K562 (cell line): Measurements from ENCODE around the gene CCDC61. TPM values are rescaled to one million over a fixed set of nuclear protein-coding genes. Genes with fewer than 3 reads are reported as not detected.

Source experiments
- ATAC-seq: fragments of 200-7000 bp; cut with Tn5 transposase; 3 replicates; pipeline ENCODE4 v1.9.1; 2020; ENCODE audit warnings: moderate library complexity
- BruUV-seq: library from RNA; stranded (reverse); fragments of 400-500 nt; replicated peaks from 2 replicates; lab custom pipeline; 2021; lab: Mats Ljungman, UMichigan
- CTCF ChIA-PET: fragments of 300-600 bp; formaldehyde crosslinking; extraction: SDS; loops from one replicate; lab custom pipeline; 2021; ENCODE audit warnings: low intra/inter-chr PET ratio; lab: Yijun Ruan, JAX
- POLR2A ChIA-PET: fragments of 300-600, 350-650 bp; sonication (Branson Sonifier 250); formaldehyde crosslinking; extraction: SDS; loops from one replicate; lab custom pipeline; 2021; ENCODE audit warnings: antibody characterized with exemption, inconsistent platforms; lab: Yijun Ruan, JAX
- DNase-seq, 4 experiments: peaks; one replicate each; pipeline versions ENCODE4 v3.0.0 to v3.0.0-alpha.2; 2011 to 2018; ENCODE audit warnings: low spot score in 3 of 4, mixed read lengths in 3 of 4; ENCODE audit errors: extremely low read depth in 1 of 4
- FAIRE-seq: peaks from 2 replicates; lab custom pipeline; 2011; peaks lifted over from hg19 to GRCh38; lab: Jason Lieb, UNC
- H2AFZ ChIP-seq: 2 replicates; pipeline ENCODE4 v1.6.0; 2011; ENCODE audit warnings: low read depth, low read length, control low read depth, inconsistent platforms
- H3K27ac ChIP-seq: fragments of 200-600 bp; 3 replicates; pipeline ENCODE4 v1.8.0; 2011; ENCODE audit warnings: low read depth, mild to moderate bottlenecking, control low read depth, inconsistent platforms, low read length, moderate library complexity, mixed read lengths; ENCODE audit errors: extremely low read depth
- H3K27me3 ChIP-seq, 2 experiments: fragments of 300-600 bp in 1 of 2; 2 replicates in 1 of 2; 3 replicates in 1 of 2; pipeline versions ENCODE4 v1.6.0 to v1.8.0; 2011; ENCODE audit warnings: inconsistent platforms in 2 of 2, low read length in 2 of 2, mild to moderate bottlenecking in 1 of 2, mixed read lengths in 1 of 2, moderate library complexity in 1 of 2; ENCODE audit not compliant: control insufficient read depth in 2 of 2, insufficient read depth in 2 of 2
- H3K36me3 ChIP-seq: fragments of 300-600 bp; 3 replicates; pipeline ENCODE4 v1.8.0; 2011; ENCODE audit warnings: mild to moderate bottlenecking, low read length, inconsistent platforms; ENCODE audit not compliant: control insufficient read depth, insufficient read depth
- H3K4me1 ChIP-seq, 2 experiments: fragments of 200-600 bp in 1 of 2; replicated peaks in 1 of 2; 2 replicates in 1 of 2; 3 replicates in 1 of 2; pipeline versions ENCODE4 v1.5.1 to v1.8.0; 2011; ENCODE audit warnings: inconsistent platforms in 2 of 2, low read length in 2 of 2, mild to moderate bottlenecking in 1 of 2, mixed read lengths in 1 of 2, moderate library complexity in 1 of 2; ENCODE audit not compliant: control insufficient read depth in 2 of 2, insufficient read depth in 2 of 2
- H3K4me2 ChIP-seq: 2 replicates; pipeline ENCODE4 v1.6.1; 2011; ENCODE audit warnings: low read length, control low read depth, inconsistent platforms, mixed read lengths; ENCODE audit not compliant: insufficient read depth
- H3K4me3 ChIP-seq: fragments of 200-600 bp; sonication (generic), shearing (Covaris generic); 2 replicates; pipeline ENCODE4 v1.5.1; 2016; ENCODE audit warnings: control low read depth, inconsistent platforms
- H3K79me2 ChIP-seq: fragments of 200-600 bp; 3 replicates; pipeline ENCODE4 v1.8.0; 2011; ENCODE audit warnings: low read length, inconsistent platforms; ENCODE audit not compliant: control insufficient read depth, insufficient read depth
- H3K9ac ChIP-seq, 2 experiments: 2 replicates each; pipeline versions ENCODE4 v1.6.0 to v1.6.1; 2011; ENCODE audit warnings: low read depth in 2 of 2, low read length in 2 of 2, control low read depth in 1 of 2, inconsistent platforms in 1 of 2, mild to moderate bottlenecking in 1 of 2, mixed read lengths in 1 of 2; ENCODE audit not compliant: insufficient read depth in 1 of 2
- H3K9me1 ChIP-seq: one replicate; pipeline ENCODE4 v1.6.0; 2011; ENCODE audit warnings: inconsistent platforms, mild to moderate bottlenecking, low read length, moderate library complexity; ENCODE audit not compliant: control insufficient read depth, insufficient read depth
- H3K9me3 ChIP-seq: replicated peaks from 2 replicates; pipeline ENCODE4 v1.5.1; 2011; ENCODE audit warnings: low read depth, low read length, inconsistent platforms; ENCODE audit not compliant: control insufficient read depth, insufficient read depth
- H4K20me1 ChIP-seq: replicated peaks from 2 replicates; pipeline ENCODE4 v1.6.1; 2011; ENCODE audit warnings: low read length, inconsistent platforms, mixed read lengths; ENCODE audit not compliant: control insufficient read depth, insufficient read depth
- ARID1B ChIP-seq: fragments of 450-650 bp; IDR thresholded peaks from 2 replicates; pipeline ENCODE4 v1.6.1; 2016; ENCODE audit warnings: antibody characterized with exemption, mild to moderate bottlenecking, inconsistent platforms
- FOXA3 ChIP-seq, 2 experiments: fragments of 450-650 bp in 1 of 2; sonication (generic) in 1 of 2; formaldehyde crosslinking; IDR thresholded peaks in 1 of 2; conservative IDR thresholded peaks in 1 of 2; 2 replicates each; pipeline versions ENCODE4 v1.4.0 to v1.8.0; 2020 to 2022; ENCODE audit warnings: mild to moderate bottlenecking in 2 of 2, missing genetic modification reagents in 1 of 2
- FOXK1 ChIP-seq: sonication (generic); formaldehyde crosslinking; IDR thresholded peaks from 2 replicates; pipeline ENCODE4 v1.8.0; 2022; ENCODE audit warnings: missing genetic modification reagents, mild to moderate bottlenecking, borderline replicate concordance
- MYC ChIP-seq, 2 experiments: fragments of 250-450 bp in 1 of 2; sonication (Bioruptor Pico) in 1 of 2; IDR thresholded peaks; 2 replicates each; pipeline versions ENCODE4 v1.5.1 to v1.6.1; 2012 to 2021; ENCODE audit warnings: low read depth in 2 of 2, borderline replicate concordance in 1 of 2, improper control_type of control experiment in 1 of 2, low read length in 1 of 2, mild to moderate bottlenecking in 1 of 2, moderate library complexity in 1 of 2
- RBM34 ChIP-seq: fragments of 200-400 bp; formaldehyde crosslinking; IDR thresholded peaks from 2 replicates; pipeline ENCODE4 v1.6.1; 2018; ENCODE audit warnings: low read length, borderline replicate concordance; ENCODE audit not compliant: insufficient read depth
- TARDBP ChIP-seq: fragments of 450-650 bp; IDR thresholded peaks from 2 replicates; pipeline ENCODE4 v1.6.1; 2016
- ZFP30 ChIP-seq: fragments of 250-450 bp; sonication (Bioruptor Pico); IDR thresholded peaks from 2 replicates; pipeline ENCODE4 v1.8.0; 2022; ENCODE audit warnings: moderate library complexity, mild to moderate bottlenecking, inconsistent platforms, borderline replicate concordance
- WGBS: fragments of 100-300 bp; shearing (Covaris generic); methylation state at CpG from one replicate; pipeline ENCODE4 v1.1.6; 2016; ENCODE audit warnings: low coverage, mixed read lengths; ENCODE audit not compliant: insufficient coverage; ENCODE audit errors: missing lambda C conversion rate; 5-methylcytosine and 5-hydroxymethylcytosine counted together
- in situ Hi-C: fragments of 300-500 bp; cut with MboI; formaldehyde crosslinking; loops from 4 replicates; pipeline ENCODE4 v1.15.0; 2018; ENCODE audit warnings: inconsistent platforms, mixed read lengths
- intact Hi-C: fragments of 100-400 bp; cut with micrococcal nuclease; formaldehyde crosslinking; loops from 2 replicates; pipeline ENCODE4 v1.14.2; 2022
- polyA plus RNA-seq, 8 experiments: library from polyadenylated mRNA; depleted of rRNA in 4 of 8; stranded (reverse) in 5 of 8; unstranded in 3 of 8; fragments of >200 nt; fragmentation: Nextera tagmentation in 2 of 8; fragmentation: Illumina TruSeq in 1 of 8; extraction: Ambion mirVana in 2 of 8; extraction: Trizol in 1 of 8; gene quantifications; 2 replicates each; pipeline versions ENCODE4 v1.2.1 to v1.2.3, GENCODE V29; 2011 to 2014; ENCODE audit warnings: inconsistent platforms in 1 of 8, missing spikeins in 1 of 8
- total RNA-seq, 7 experiments: library from RNA; depleted of rRNA in 6 of 7; stranded (reverse); fragments of >200 nt in 6 of 7; fragmentation: Illumina TruSeq in 2 of 7; extraction: Trizol in 2 of 7; gene quantifications; 2 replicates each; pipeline versions ENCODE4 v1.2.1 to v1.2.3, GENCODE V29; 2011 to 2021; ENCODE audit warnings: low replicate concordance in 1 of 7
- TF ChIP-seq, protein P1 (sequence below), 2 experiments: IDR thresholded peaks in 1 of 2; conservative IDR thresholded peaks in 1 of 2; 2 replicates each; pipeline ENCODE4 v1.6.1; 2016; ENCODE audit warnings: low read depth in 2 of 2, mild to moderate bottlenecking in 1 of 2, missing compliant biosample characterization in 1 of 2, missing genetic modification characterization in 1 of 2, moderate library complexity in 1 of 2

Gene CCDC61
- total and polyA plus RNA-seq, 9 of the 15 experiments (the other 6 are each of a cell fraction or from before 2014, with no cell fraction given) = 0.07 to 27.0 (median 10.3) TPM

DNA sequence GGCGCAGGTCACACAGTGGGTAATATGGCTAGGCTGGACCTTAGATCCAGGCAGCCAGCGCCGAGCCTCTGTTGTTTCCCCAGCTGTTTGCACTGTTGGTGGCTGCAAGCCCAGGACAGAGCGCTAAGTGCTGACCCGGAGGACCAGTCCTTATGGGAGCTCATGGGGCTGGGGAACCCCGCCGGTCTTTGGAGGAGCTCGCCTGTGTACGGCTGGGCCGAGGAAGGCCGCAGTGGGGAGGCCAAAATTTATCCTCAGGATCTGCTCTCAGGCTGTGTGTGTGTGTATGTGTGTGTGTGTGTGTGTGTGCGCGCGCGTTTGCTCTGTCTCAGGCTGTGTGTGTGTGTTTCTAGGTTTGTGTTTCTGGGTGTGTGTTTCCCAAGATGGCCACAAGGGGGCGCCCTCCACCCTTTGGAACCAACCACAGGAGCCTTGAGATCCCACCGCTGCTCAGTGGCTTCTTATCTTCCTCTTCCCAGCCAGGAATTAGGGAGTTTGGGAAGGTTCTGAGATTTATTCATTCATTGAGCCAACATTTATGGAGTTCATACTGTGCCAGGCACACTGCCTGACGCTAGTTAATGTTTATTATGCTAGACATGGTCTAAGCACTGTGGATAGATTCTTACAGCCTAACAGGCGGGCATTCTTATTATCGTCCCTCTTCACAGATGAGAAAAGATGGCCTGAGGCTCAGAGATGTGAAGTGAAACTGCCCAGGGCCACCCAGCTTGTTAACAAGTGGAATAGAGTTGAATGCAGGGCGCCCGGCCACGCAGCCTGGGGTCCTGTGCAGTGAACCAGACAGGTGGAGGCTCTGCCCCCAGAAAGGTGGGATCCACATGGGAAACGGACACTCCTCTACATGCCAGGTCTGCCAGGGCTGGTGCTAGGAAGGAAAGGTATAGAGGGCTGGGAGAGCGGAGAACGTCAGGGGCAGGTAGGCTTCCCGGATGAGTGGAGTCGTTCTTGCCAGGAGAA is 14.6 kb downstream of the CCDC61 start (continued):
- TF ChIP-seq ZFP30 = no peak
- TF ChIP-seq TARDBP = no peak
- TF ChIP-seq MYC (IDR thresholded peaks at IDR 0.05; ENCODE audit: low read depth, low read length) = no peak
- TF ChIP-seq MYC (CRISPR knock-in tag; IDR thresholded peaks at IDR 0.05; ENCODE audit: borderline replicate concordance, low read depth) = no peak
- TF ChIP-seq FOXK1 (CRISPR knock-in tag) = no peak
- TF ChIP-seq ARID1B = no peak

DNA sequence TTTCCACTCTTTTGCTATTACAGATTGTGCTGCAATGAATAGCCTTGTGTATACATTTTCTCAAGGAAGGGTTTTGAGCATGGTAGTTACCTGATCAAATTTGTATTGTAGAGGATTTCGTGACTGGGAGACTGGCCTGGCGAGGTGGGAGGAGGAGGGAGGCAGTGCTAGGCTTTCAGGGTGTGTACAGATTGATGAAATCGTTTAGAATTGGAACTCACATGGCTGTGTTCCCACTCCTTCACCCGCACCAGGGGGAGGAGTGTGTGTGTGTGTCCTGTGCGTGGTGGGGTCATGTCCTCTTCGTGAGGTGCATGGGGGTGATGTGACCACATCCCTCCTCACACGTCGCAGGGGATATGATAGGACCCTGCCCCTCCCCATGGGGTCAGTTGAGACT is 19.3 kb downstream of the CCDC61 start:
- no peaks in the 10 kb centered on the region for H3K79me2 ChIP-seq
- H3K27me3 ChIP-seq = no peaks in the 10 kb centered on the region
- in situ Hi-C loops (no loop called here), intact Hi-C loops (loop anchor here (5.0 kb wide), 1 partner anchor 197 kb away; the partner anchor contains the start of gene RSPH6A)
- H3K36me3 ChIP-seq = peaks cover 20% of the 10 kb centered on the region; the same call in 2 of the 3 replicates
- ATAC-seq (no peak), FAIRE-seq (no peak), DNase-seq (no peak)
- H3K9me1 ChIP-seq = no peaks in the 10 kb centered on the region
- H3K4me1 ChIP-seq = peaks cover 3 to 29% of the 10 kb centered on the region in 2 experiments; a peak in 4 of 5 replicates
- no peak overlapping the region for H3K27ac ChIP-seq
- no peak overlapping the region for H3K4me3 ChIP-seq
- H4K20me1 ChIP-seq = peaks cover 6% of the 10 kb centered on the region; the same call in 1 of the 2 replicates
- no TSS peak for BruUV-seq
- ChIA-PET POLR2A (no interaction called here), CTCF (no interaction called here)
- H2AFZ ChIP-seq = no peak overlapping the region
- H3K9ac ChIP-seq = no peak overlapping the region
- 79% methylated on average over 8 of the region's 8 CpGs for WGBS
- no peak overlapping the region for H3K4me2 ChIP-seq
- TF ChIP-seq, protein P1, sequence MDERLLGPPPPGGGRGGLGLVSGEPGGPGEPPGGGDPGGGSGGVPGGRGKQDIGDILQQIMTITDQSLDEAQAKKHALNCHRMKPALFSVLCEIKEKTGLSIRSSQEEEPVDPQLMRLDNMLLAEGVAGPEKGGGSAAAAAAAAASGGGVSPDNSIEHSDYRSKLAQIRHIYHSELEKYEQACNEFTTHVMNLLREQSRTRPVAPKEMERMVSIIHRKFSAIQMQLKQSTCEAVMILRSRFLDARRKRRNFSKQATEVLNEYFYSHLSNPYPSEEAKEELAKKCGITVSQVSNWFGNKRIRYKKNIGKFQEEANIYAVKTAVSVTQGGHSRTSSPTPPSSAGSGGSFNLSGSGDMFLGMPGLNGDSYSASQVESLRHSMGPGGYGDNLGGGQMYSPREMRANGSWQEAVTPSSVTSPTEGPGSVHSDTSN (CRISPR knock-in tag; IDR thresholded peaks at IDR 0.05; ENCODE audit: low read depth) = no peak
- TF ChIP-seq, protein P1 (tag; conservative IDR thresholded peaks at IDR 0.05; ENCODE audit: low read depth) = no peak
- TF ChIP-seq RBM34 (no peak), FOXA3 (CRISPR knock-in tag; conservative IDR thresholded peaks at IDR 0.05 in 1 of 2, IDR thresholded peaks at IDR 0.05 in 1 of 2) (no peak)
- no peaks in the 10 kb centered on the region for H3K9me3 ChIP-seq
